ENCODE measurements around the gene CRTC3. TPM values are rescaled to one million over a fixed set of nuclear protein-coding genes. Genes with fewer than 3 reads are reported as not detected.

Gene CRTC3
- total and polyA plus RNA-seq, 2 of the 13 experiments (the other 11 are each of a cell fraction or from before 2014, with no cell fraction given), result 8.4 to 11.8 TPM

GRCh38 chr15:90530250-90531051, 728 bp downstream of the CRTC3 start (continued):
- TF ChIP-seq, protein P1, sequence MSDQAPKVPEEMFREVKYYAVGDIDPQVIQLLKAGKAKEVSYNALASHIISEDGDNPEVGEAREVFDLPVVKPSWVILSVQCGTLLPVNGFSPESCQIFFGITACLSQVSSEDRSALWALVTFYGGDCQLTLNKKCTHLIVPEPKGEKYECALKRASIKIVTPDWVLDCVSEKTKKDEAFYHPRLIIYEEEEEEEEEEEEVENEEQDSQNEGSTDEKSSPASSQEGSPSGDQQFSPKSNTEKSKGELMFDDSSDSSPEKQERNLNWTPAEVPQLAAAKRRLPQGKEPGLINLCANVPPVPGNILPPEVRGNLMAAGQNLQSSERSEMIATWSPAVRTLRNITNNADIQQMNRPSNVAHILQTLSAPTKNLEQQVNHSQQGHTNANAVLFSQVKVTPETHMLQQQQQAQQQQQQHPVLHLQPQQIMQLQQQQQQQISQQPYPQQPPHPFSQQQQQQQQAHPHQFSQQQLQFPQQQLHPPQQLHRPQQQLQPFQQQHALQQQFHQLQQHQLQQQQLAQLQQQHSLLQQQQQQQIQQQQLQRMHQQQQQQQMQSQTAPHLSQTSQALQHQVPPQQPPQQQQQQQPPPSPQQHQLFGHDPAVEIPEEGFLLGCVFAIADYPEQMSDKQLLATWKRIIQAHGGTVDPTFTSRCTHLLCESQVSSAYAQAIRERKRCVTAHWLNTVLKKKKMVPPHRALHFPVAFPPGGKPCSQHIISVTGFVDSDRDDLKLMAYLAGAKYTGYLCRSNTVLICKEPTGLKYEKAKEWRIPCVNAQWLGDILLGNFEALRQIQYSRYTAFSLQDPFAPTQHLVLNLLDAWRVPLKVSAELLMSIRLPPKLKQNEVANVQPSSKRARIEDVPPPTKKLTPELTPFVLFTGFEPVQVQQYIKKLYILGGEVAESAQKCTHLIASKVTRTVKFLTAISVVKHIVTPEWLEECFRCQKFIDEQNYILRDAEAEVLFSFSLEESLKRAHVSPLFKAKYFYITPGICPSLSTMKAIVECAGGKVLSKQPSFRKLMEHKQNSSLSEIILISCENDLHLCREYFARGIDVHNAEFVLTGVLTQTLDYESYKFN (CRISPR knock-in tag; conservative IDR thresholded peaks at IDR 0.05), result no peak
- no peak for TF ChIP-seq ZNF224 (CRISPR knock-in tag; IDR thresholded peaks at IDR 0.05)
- no peak for TF ChIP-seq GPN1 (CRISPR knock-in tag; IDR thresholded peaks at IDR 0.05; ENCODE audit: borderline replicate concordance)
- no peak for TF ChIP-seq FOXJ3 (CRISPR knock-in tag; IDR thresholded peaks at IDR 0.05; ENCODE audit: borderline replicate concordance)
- TF ChIP-seq ZNF296 (CRISPR knock-in tag; conservative IDR thresholded peaks at IDR 0.05), result 0 out of 2 replicates have a peak, but pooled peaks have one; percentile 40
- no peak for TF ChIP-seq REPIN1 (CRISPR knock-in tag; IDR thresholded peaks at IDR 0.05; ENCODE audit: borderline replicate concordance, low read depth)
- no peak for TF ChIP-seq ZBTB40 (IDR thresholded peaks at IDR 0.05)
- TF ChIP-seq ZBTB40 (CRISPR knock-in tag; IDR thresholded peaks at IDR 0.05), result no peak
- TF ChIP-seq ZNF790 (CRISPR knock-in tag; IDR thresholded peaks at IDR 0.05; ENCODE audit: borderline replicate concordance), result no peak
- no peak for TF ChIP-seq ELF1 (CRISPR knock-in tag; IDR thresholded peaks at IDR 0.05)
- no peak for TF ChIP-seq IRF1 (CRISPR knock-in tag; IDR thresholded peaks at IDR 0.05; ENCODE audit: low read depth)
- TF ChIP-seq UBTF (CRISPR knock-in tag; IDR thresholded peaks at IDR 0.05), result peak; percentile 70; the same call in 1 of the 2 replicates
